IMR-90 (cell line): ENCODE measurements around the gene TNS2. TPM values are rescaled to one million over a fixed set of nuclear protein-coding genes. Genes with fewer than 3 reads are reported as not detected.

ENCODE experiments used
- ATAC-seq: fragments of 200-7000 bp; cut with Tn5 transposase; 2 replicates; pipeline ENCODE4 v1.9.1; 2020; ENCODE audit warnings: low read depth, mild to moderate bottlenecking, moderate library complexity
- BruUV-seq: library from RNA; stranded (reverse); fragments of 400-500 nt; replicated peaks from 2 replicates; lab custom pipeline; 2021; lab: Mats Ljungman, UMichigan
- CTCF ChIA-PET: fragments of 300-600 bp; formaldehyde crosslinking; extraction: SDS; loops from one replicate; lab custom pipeline; 2021; ENCODE audit warnings: antibody characterized with exemption; lab: Yijun Ruan, JAX
- POLR2A ChIA-PET: fragments of 300-600 bp; sonication (Branson Sonifier 250); formaldehyde crosslinking; loops from one replicate; lab custom pipeline; 2022; ENCODE audit warnings: antibody characterized with exemption; ENCODE audit not compliant: unreplicated experiment; lab: Charles Lee
- DNase-seq: peaks from one replicate; pipeline ENCODE4 v3.0.0; 2013
- H2AFZ ChIP-seq: replicated peaks from 2 replicates; pipeline ENCODE3; 2013; ENCODE audit warnings: low read length, mild to moderate bottlenecking; ENCODE audit not compliant: poor library complexity
- H2AK5ac ChIP-seq: 2 replicates; pipeline ENCODE4 v1.6.1; 2013; ENCODE audit warnings: low read depth, low read length, inconsistent platforms
- H2AK9ac ChIP-seq: replicated peaks from 2 replicates; pipeline ENCODE3; 2013; ENCODE audit warnings: mild to moderate bottlenecking, low read depth, low read length, moderate library complexity; ENCODE audit not compliant: poor library complexity
- H2BK120ac ChIP-seq: 2 replicates; pipeline ENCODE4 v1.6.1; 2013; ENCODE audit warnings: low read depth, low read length, inconsistent platforms
- H2BK15ac ChIP-seq: 3 replicates; pipeline ENCODE4 v1.6.1; 2013; ENCODE audit warnings: low read depth, low read length, inconsistent platforms
- H2BK20ac ChIP-seq: 2 replicates; pipeline ENCODE4 v1.6.1; 2013; ENCODE audit warnings: low read depth, mild to moderate bottlenecking, inconsistent platforms, low read length, moderate library complexity
- H2BK5ac ChIP-seq: 2 replicates; pipeline ENCODE4 v1.6.1; 2013; ENCODE audit warnings: mild to moderate bottlenecking, low read depth, low read length, inconsistent platforms; ENCODE audit not compliant: poor library complexity, severe bottlenecking
- H3K14ac ChIP-seq: replicated peaks from 2 replicates; pipeline ENCODE4 v1.6.1; 2013; ENCODE audit warnings: low read depth, low read length, inconsistent platforms
- H3K18ac ChIP-seq: 2 replicates; pipeline ENCODE4 v1.6.1; 2013; ENCODE audit warnings: low read depth, low read length, control low read depth
- H3K23ac ChIP-seq: 2 replicates; pipeline ENCODE4 v1.6.1; 2013; ENCODE audit warnings: low read depth, low read length, inconsistent platforms
- H3K27ac ChIP-seq: 2 replicates; pipeline ENCODE4 v1.5.1; 2013; ENCODE audit warnings: mild to moderate bottlenecking, control low read depth, low read length; ENCODE audit not compliant: insufficient read depth
- H3K27me3 ChIP-seq: 2 replicates; pipeline ENCODE4 v1.6.1; 2013; ENCODE audit warnings: low read length; ENCODE audit not compliant: control insufficient read depth, insufficient read depth
- H3K36me3 ChIP-seq: 2 replicates; pipeline ENCODE4 v1.6.1; 2013; ENCODE audit warnings: low read length, mixed read lengths; ENCODE audit not compliant: control insufficient read depth, insufficient read depth
- H3K4ac ChIP-seq: 2 replicates; pipeline ENCODE4 v1.6.1; 2013; ENCODE audit warnings: low read depth, low read length, inconsistent platforms
- H3K4me1 ChIP-seq: 2 replicates; pipeline ENCODE4 v1.6.1; 2013; ENCODE audit warnings: low read length, mixed read lengths; ENCODE audit not compliant: control insufficient read depth, insufficient read depth
- H3K4me2 ChIP-seq: 2 replicates; pipeline ENCODE4 v1.6.1; 2013; ENCODE audit warnings: low read depth, mild to moderate bottlenecking, control low read depth, low read length, moderate library complexity
- H3K4me3 ChIP-seq: 2 replicates; pipeline ENCODE4 v1.5.1; 2013; ENCODE audit warnings: low read depth, mild to moderate bottlenecking, control low read depth, low read length, moderate library complexity; ENCODE audit not compliant: insufficient read depth
- H3K56ac ChIP-seq: 2 replicates; pipeline ENCODE4 v1.6.1; 2013; ENCODE audit warnings: low read length, inconsistent platforms; ENCODE audit not compliant: insufficient read depth; ENCODE audit errors: extremely low read depth
- H3K79me1 ChIP-seq, 2 experiments: 2 replicates each; pipeline ENCODE4 v1.6.1; 2013; ENCODE audit warnings: low read length in 2 of 2, inconsistent platforms in 1 of 2, low read depth in 1 of 2
- H3K9ac ChIP-seq: 2 replicates; pipeline ENCODE4 v1.6.1; 2013; ENCODE audit warnings: low read depth, low read length, control low read depth
- H3K9me1 ChIP-seq: 2 replicates; pipeline ENCODE4 v1.6.1; 2013; ENCODE audit warnings: low read length, inconsistent platforms; ENCODE audit not compliant: insufficient read depth
- H3K9me3 ChIP-seq: 2 replicates; pipeline ENCODE4 v1.6.1; 2013; ENCODE audit warnings: low read length; ENCODE audit not compliant: control insufficient read depth, insufficient read depth
- H4K20me1 ChIP-seq: 2 replicates; pipeline ENCODE4 v1.6.1; 2013; ENCODE audit warnings: low read length, inconsistent platforms; ENCODE audit not compliant: insufficient read depth
- H4K5ac ChIP-seq: 2 replicates; pipeline ENCODE4 v1.6.1; 2013; ENCODE audit warnings: mild to moderate bottlenecking, low read depth, low read length, control low read depth
- H4K8ac ChIP-seq, 2 experiments: 2 replicates each; pipeline ENCODE4 v1.6.1; 2013; ENCODE audit warnings: low read depth in 2 of 2, low read length in 2 of 2, control low read depth in 1 of 2, inconsistent platforms in 1 of 2
- H4K91ac ChIP-seq: 2 replicates; pipeline ENCODE4 v1.6.1; 2013; ENCODE audit warnings: low read depth, low read length, inconsistent platforms; ENCODE audit not compliant: insufficient read depth
- MXI1 ChIP-seq: IDR thresholded peaks from 2 replicates; pipeline ENCODE4 v1.6.1; 2012; ENCODE audit warnings: low read depth, mild to moderate bottlenecking, low read length, moderate library complexity, borderline replicate concordance
- NFE2L2 ChIP-seq: fragments of 150-350 bp; IDR thresholded peaks from 2 replicates; pipeline ENCODE4 v1.6.1; 2016; ENCODE audit warnings: low read depth, mild to moderate bottlenecking, low read length
- WGBS, 2 experiments: methylation state at CpG; one replicate each; pipeline versions ENCODE4 v1.1.5 to v1.1.7; 2013; ENCODE audit warnings: missing lambda C conversion rate in 2 of 2; ENCODE audit not compliant: insufficient read length in 1 of 2; ENCODE audit errors: extremely low coverage in 2 of 2; 5-methylcytosine and 5-hydroxymethylcytosine counted together
- dilution Hi-C: fragments of 300-500 bp; cut with HindIII; formaldehyde crosslinking; loops from one replicate; pipeline ENCODE4 v1.14.3; 2018; ENCODE audit warnings: low sequenced_read_pairs; ENCODE audit not compliant: unreplicated experiment
- in situ Hi-C: fragments of 300-500 bp; cut with MboI; formaldehyde crosslinking; loops from 3 replicates; pipeline ENCODE4 v1.14.3; 2019; ENCODE audit warnings: low sequenced_read_pairs, inconsistent platforms, mixed read lengths
- intact Hi-C: fragments of 100-400 bp; cut with micrococcal nuclease; formaldehyde crosslinking; loops from 2 replicates; pipeline ENCODE4 v1.10.0; 2022
- polyA plus RNA-seq, 3 experiments: library from polyadenylated mRNA; depleted of rRNA; stranded (reverse); fragments of >200 nt; gene quantifications; 2 replicates each; pipeline ENCODE4 v1.2.3, GENCODE V29; 2012; ENCODE audit warnings: low replicate concordance in 1 of 3
- total RNA-seq: library from RNA; depleted of rRNA; stranded (reverse); fragments of >200 nt; gene quantifications from 2 replicates; pipeline ENCODE4 v1.2.3, GENCODE V29; 2012
- TF ChIP-seq, protein P1 (sequence below): fragments of 150-350 bp; IDR thresholded peaks from 2 replicates; pipeline ENCODE4 v1.6.1; 2016; ENCODE audit warnings: low read depth, mild to moderate bottlenecking, low read length, moderate library complexity, borderline replicate concordance
- TF ChIP-seq, protein P2 (sequence below): fragments of 150-350 bp; IDR thresholded peaks from 2 replicates; pipeline ENCODE4 v1.6.1; 2017; ENCODE audit warnings: mild to moderate bottlenecking, antibody characterized with exemption, low read length, low read depth

Gene TNS2
- total and polyA plus RNA-seq, 2 of the 4 experiments (the other 2 are of a cell fraction): 10.4 to 67.2 TPM

DNA sequence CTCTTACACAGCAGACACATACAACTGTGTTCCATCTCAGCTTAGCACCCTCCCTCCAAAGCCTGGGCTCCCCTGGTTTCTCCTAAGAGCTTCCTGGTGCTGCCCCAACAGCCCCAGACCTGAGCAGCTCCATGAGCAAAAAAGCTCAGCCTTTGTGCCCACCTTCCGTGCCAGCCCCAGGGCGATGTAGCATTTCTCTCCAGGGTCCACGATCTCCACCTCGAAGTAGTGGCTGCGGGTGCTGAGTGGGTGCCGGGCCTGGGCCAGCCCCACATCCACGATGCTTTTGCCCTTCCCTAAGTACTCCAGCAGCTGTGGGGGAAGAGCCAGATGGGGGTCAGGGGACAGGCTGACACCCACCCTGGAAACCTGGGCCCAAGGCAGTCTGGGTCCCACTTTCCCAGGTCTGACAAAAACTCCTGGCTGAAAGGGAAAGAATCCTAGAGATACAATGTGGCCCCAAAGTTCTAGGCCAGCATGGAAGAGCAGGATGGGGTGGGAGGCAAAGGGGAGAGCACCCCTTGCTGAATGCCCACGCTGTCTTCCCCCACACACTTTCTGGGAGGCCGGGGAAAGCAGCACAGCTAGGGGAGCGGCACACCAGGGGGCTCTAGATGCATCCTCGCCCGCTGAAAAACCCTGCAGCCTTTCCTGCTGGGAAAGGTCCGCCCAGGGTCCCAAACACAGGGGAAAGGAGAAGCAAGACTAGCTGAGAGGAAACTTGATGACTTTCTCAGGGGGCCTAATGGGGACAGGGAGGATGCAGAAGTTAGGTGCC is 18.3 kb downstream of the TNS2 start:
- Histone ChIP-seq H3K4me2 (no peak overlapping the region), H3K4me1 (peaks cover 34% of the 10 kb centered on the region), H2AFZ (no peak overlapping the region), H2BK5ac (no peak overlapping the region), H3K4ac (peak overlapping the region; percentile 60; the same call in 1 of the 2 replicates), H3K9me1 (peaks cover 14% of the 10 kb centered on the region), H3K27ac (peak overlapping the region; percentile 5; the same call in 1 of the 2 replicates), H3K9me3 (no peaks in the 10 kb centered on the region), H4K5ac (no peak overlapping the region), H3K36me3 (peaks cover 31% of the 10 kb centered on the region), H3K79me1 (peaks cover 16 to 62% of the 10 kb centered on the region in 2 experiments; a peak in 3 of 4 replicates), H2AK5ac (peak overlapping the region; percentile 79), H4K91ac (peak overlapping the region; percentile 26; the same call in 1 of the 2 replicates), H3K14ac (peak overlapping the region; percentile 78; the same call in 1 of the 2 replicates), H3K56ac (no peak overlapping the region), H2BK20ac (0 out of 2 replicates have a peak overlapping the region, but pooled peaks have one; percentile 33), H4K8ac (peak overlapping the region in 1 of 2 experiments; percentile 58; a peak in 1 of 4 replicates), H2AK9ac (peak overlapping the region; percentile 93), H2BK120ac (peak overlapping the region; percentile 65; the same call in 1 of the 2 replicates), H3K23ac (peak overlapping the region; percentile 41; the same call in 1 of the 2 replicates), H3K4me3 (no peak overlapping the region), H3K27me3 (no peaks in the 10 kb centered on the region), H4K20me1 (peaks cover 9% of the 10 kb centered on the region), H3K18ac (no peak overlapping the region), H2BK15ac (peak overlapping the region; percentile 37; the same call in 1 of the 3 replicates), H3K9ac (no peak overlapping the region)
- no TSS peak for BruUV-seq
- no peak for DNase-seq
- no CpG with 5 or more reads among the region's 13 CpGs for WGBS, 2 experiments
- no peak for ATAC-seq
- TF ChIP-seq NFE2L2 (no peak), MXI1 (no peak)
- TF ChIP-seq, protein P1, sequence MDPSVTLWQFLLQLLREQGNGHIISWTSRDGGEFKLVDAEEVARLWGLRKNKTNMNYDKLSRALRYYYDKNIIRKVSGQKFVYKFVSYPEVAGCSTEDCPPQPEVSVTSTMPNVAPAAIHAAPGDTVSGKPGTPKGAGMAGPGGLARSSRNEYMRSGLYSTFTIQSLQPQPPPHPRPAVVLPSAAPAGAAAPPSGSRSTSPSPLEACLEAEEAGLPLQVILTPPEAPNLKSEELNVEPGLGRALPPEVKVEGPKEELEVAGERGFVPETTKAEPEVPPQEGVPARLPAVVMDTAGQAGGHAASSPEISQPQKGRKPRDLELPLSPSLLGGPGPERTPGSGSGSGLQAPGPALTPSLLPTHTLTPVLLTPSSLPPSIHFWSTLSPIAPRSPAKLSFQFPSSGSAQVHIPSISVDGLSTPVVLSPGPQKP: no peak
- TF ChIP-seq, protein P2, sequence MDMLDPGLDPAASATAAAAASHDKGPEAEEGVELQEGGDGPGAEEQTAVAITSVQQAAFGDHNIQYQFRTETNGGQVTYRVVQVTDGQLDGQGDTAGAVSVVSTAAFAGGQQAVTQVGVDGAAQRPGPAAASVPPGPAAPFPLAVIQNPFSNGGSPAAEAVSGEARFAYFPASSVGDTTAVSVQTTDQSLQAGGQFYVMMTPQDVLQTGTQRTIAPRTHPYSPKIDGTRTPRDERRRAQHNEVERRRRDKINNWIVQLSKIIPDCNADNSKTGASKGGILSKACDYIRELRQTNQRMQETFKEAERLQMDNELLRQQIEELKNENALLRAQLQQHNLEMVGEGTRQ: 0 out of 2 replicates have a peak, but pooled peaks have one; percentile 21
- dilution Hi-C loops (no loop called here), in situ Hi-C loops (loop anchor here (5.0 kb wide), 1 partner anchor 119 kb away; no protein-coding TSS in a partner anchor), intact Hi-C loops (no loop called here)
- CTCF ChIA-PET: no interaction called here
- POLR2A ChIA-PET: no interaction called here
